GM10266 (cell line): Measurements from ENCODE around the gene PCP4.

Experiments
- DNase-seq: peaks from one replicate; pipeline ENCODE4 v3.0.0; 2012; ENCODE audit errors: extremely low spot score
- CTCF ChIP-seq: IDR thresholded peaks from 2 replicates; pipeline ENCODE4 v1.5.1; 2012; ENCODE audit warnings: mild to moderate bottlenecking, low read depth; ENCODE audit not compliant: control insufficient read depth, insufficient read depth; ENCODE audit errors: missing control alignments

The PCP4 gene

GRCh38 chr21:39946199-39946598 lies 79.0 kb downstream of the PCP4 start:
- no peak for TF ChIP-seq CTCF
- no peak for DNase-seq

GRCh38 chr21:39947031-39947430 lies 79.8 kb downstream of the PCP4 start:
- no peak for TF ChIP-seq CTCF
- DNase-seq, result no peak

- TF ChIP-seq CTCF, result no peak
These were observed 84.2 kb downstream of the PCP4 start for GRCh38 chr21:39951183-39952101.

GRCh38 chr21:39952265-39952664 lies 85.0 kb downstream of the PCP4 start:
- DNase-seq, result no peak
- no peak for TF ChIP-seq CTCF

More at GRCh38 chr21:39951183-39952101, 84.2 kb downstream of the PCP4 start:
- no peak for DNase-seq

- DNase-seq, result no peak
- no peak for TF ChIP-seq CTCF
These were observed 87.3 kb downstream of the PCP4 start for GRCh38 chr21:39954570-39954969.

GRCh38 chr21:39955326-39955725 lies 88.1 kb downstream of the PCP4 start:
- no peak for DNase-seq
- no peak for TF ChIP-seq CTCF

- no peak for TF ChIP-seq CTCF
- no peak for DNase-seq
These were observed 89.3 kb downstream of the PCP4 start for GRCh38 chr21:39956586-39956985.
